T follicular helper cell (primary cell): ENCODE data around the gene GRIK4.

ENCODE experiments used
- DNase-seq: peaks from one replicate; pipeline ENCODE4 v3.0.0-alpha.2; 2020; ENCODE audit warnings: low read depth

GRIK4 gene

DNA sequence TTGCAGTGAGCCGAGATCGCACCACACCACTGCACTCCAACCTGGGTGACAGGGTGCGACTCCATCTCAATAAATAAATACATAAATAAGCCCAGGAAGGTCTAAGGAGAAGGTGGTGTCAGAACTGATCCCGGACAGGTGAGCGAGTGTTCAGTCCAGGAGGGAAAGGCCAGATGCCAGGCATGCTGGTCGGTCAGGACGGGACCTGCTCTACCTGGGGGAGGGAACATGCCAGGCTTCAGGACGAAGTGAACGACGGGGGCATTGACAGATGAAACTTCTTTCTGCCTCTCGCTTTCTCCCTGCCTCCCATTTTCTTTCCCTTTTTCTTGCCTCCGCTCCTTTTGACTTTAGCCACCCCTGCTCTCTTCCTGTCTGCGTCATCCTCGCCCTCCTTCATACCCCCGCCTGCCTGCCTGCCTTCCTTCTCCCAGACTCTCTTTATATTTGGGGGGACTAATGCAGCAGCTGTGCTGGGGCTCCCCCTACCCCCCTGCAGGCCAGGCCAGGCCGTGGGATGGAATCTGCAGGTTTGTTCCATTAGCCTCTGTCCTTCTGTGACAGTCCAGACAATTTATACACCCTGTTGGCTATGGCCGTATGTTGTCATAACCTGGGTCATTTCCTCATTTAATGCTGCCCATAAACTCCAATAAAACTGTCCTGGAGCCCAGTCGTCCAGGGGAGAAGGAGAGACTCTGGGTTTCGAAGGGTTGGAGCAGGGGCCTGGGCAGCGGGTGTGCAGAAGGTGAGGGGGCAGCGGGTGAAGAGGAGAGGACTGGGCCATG is 303.2 kb downstream of the GRIK4 start:
- no peak for DNase-seq

- DNase-seq = no peak
Observed at GRCh38 chr11:120815319-120816100, 304.0 kb downstream of the GRIK4 start.

- no peak for DNase-seq
Observed at GRCh38 chr11:120816176-120816575, 304.6 kb downstream of the GRIK4 start.

DNA sequence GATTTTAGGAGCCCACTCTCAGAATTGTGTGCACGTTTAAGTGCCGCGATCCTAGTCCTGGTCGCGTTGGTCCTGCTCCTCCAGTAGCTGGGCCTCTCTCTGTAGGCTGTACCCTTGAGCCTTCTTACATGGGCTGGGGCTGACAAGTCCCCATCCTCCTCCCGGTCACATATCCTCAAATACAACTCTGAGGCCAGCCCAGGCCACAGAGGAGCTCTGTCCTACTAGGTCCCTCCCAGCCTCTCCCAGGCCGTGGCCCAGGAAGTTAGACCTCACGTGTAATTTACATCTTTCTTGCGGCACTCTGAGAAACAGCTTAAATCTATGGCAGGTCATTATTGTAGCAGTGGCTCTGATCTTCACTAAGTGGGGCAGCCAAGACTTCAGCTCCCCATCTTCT is 305.2 kb downstream of the GRIK4 start:
- no peak for DNase-seq

DNA sequence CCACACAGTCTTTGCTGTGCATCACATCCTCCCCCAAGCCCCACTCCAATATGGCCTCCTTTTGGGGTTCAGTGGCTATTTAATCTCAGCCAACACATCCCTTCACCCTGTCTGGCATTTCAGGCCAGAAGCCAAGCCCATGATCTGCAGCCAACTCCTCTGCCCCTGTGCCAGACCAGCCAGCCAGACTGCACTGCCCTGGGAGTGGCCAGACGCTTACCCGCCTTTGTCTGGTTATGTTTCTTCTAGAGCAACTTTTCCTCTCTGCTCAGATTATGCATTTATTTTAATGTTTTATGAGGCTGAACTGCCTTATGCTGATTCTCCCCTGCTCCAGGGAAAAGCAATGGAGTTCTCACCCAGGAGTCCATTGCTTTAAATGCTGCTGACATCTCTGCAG is 305.6 kb downstream of the GRIK4 start:
- no peak for DNase-seq

DNA sequence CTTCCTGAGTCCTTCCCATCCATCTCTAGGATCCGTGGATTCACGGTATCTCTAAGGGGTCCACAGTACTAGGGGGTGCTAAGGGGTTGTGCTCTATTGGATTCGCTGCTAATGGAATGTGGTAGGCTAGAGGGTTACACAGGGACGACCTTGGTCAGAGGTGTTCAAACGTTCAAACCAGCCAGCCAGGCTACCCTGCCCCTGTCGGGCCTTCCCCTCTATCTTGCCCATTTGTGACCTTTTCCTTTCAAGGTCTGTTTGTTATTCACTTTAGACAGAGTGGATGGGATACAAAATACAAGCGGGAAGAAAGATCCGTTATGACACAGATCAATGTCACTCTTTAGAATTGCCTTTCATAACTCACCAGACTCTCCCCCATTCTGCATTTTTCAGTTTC is 306.5 kb downstream of the GRIK4 start:
- DNase-seq = no peak

GRCh38 chr11:120819003-120819402 is 307.5 kb downstream of the GRIK4 start:
- DNase-seq = no peak

- no peak for DNase-seq
Observed at GRCh38 chr11:120819437-120820365, 308.2 kb downstream of the GRIK4 start.

GRCh38 chr11:120823159-120823558 is 311.6 kb downstream of the GRIK4 start:
- DNase-seq = no peak

DNA sequence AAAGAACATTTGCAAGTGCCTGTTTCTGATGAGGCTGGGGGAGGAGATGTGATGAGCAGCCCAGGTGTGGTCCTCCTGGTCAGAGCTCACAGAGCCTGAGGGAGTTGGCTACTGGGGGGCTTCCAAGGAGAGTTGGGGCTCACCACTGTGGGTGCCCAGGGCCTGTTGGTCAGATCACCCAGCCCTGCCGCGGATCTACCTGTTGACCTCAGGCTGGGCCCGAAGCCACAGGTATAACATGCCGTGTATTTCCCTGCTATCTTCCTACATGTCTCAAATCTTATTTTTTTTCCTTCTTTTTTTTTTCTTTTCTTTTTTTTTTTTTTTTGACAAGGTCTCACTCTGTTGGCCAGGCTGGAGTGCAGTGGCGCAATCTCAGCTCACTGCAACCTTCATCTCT is 312.7 kb downstream of the GRIK4 start:
- DNase-seq = no peak

- no peak for DNase-seq
Observed at GRCh38 chr11:120827198-120827597, 315.6 kb downstream of the GRIK4 start.

DNA sequence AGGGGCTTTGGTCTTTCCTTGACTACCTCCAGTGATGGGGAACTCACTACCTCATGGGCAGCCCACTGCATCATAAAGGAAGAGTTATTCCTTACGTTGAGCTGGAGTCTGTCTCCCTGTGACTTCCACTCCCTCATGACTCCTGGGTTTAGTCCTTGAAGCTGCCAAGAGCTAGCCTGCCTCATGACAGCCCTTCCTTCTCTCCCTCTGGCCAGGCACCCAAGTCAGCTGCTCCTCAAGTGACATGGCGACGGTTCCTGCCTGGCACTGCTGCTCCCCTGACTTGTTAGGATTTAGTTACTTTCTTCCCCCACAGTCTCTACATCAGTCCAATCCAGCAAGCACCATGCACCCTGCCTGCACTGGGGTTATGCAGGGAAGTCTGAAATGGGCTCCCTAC is 316.3 kb downstream of the GRIK4 start:
- no peak for DNase-seq

DNA sequence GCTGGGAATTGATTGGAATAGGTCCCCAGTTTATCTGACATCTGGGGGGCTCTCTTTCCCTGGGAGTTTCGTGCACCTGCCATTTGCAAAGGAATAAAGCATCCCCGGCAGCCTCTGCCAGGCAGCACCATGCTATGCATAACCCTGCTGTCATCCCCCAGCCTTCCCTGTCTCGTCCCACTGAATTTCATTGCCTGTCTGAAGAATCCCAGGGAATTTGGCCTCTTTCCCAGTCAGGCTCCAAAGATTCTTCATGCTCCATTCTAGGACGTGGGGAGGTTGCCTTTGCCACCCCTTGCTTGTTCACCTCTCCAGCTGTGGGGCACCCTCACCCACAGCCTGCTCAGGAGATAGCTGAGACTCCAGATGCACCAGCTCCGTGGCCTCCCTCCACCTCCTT is 317.3 kb downstream of the GRIK4 start:
- DNase-seq = no peak

GRCh38 chr11:120830085-120830620 is 318.6 kb downstream of the GRIK4 start:
- DNase-seq = no peak

GRCh38 chr11:120832481-120833238 is 321.1 kb downstream of the GRIK4 start:
- no peak for DNase-seq

DNA sequence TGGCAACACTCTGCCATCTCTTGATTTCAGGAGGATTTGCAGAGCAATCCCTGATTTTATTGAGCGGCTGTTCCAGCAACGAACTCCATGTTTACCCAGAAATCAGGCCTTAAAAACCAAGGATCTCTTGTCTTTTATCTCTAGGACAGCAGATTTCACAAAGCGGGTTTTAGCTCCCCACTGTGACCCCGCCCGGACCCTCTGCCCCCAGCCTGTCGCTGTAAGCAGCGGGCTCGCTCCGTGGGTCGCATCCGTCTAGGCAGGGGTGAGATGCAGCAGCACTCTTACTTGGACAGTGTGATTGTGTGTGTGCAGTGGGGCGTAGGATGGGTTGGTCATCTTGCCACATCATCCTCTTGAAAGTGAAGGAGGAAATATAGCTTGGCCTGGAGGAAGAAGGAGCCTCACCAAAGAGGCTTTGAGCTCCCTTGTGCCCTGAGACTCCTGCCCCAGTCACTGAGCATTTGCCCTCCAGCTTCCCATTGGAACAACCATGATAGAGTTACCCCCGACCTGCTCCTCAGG is 323.2 kb downstream of the GRIK4 start:
- no peak for DNase-seq

DNA sequence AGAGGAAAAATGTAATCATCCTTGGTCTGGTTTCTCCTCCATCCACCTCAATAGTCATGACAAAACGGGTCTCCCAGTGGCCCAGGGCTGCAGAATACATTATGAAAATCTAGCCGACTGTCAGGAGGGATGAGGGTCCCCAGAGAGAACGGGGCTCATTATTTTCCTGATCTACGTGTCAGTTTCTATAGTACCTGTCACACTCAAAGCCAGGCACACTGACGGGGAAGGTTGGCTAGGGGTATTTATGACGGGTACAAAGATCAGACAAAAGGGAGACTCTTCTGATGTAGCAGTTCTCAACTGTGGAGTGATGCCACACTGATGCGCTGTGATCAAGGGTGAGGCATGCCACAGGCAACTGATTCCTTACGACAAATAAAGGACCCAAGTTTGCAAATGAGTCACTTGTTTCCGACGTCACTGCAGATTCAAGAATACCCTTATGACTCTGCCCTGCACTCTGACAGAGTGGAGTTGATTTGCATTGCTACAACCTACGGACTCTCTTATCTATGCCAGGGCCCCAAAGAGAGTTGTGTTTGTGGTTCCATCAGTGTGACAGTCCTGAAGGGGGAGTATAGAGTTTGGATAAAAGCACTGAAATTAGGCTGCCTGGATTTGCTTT is 324.2 kb downstream of the GRIK4 start:
- no peak for DNase-seq

GRCh38 chr11:120837696-120838095 is 326.1 kb downstream of the GRIK4 start:
- DNase-seq = no peak

- DNase-seq = no peak
Observed at GRCh38 chr11:120839201-120839600, 327.7 kb downstream of the GRIK4 start.

DNA sequence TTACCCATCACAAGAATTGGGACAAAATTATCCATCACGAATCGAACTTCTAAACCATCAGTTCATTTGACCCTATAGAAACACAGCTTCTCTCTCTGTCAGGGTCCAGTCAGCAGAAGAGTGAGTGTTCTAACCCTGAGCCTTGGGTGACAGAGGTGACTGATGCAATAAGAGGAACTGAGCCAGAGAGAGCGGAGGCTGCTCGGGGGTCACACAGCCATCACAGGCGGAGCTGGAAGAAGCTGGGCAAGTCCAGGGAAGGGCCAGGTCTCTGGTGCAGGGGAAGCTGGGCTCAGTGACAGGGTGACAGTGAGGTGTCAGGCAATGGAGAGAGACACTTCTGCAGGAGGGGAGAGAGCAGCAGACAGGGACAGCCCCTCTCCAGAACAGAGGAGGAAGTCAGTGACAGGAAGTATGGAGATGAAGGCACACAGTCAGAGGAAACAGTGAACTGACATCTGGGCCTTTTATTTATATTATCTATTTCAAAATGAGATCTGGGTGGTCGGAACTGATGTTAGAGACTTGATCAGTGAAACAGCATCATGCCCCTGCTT is 328.4 kb downstream of the GRIK4 start:
- no peak for DNase-seq
